Vagina (tissue), 2 donors: Measurements from ENCODE around the gene TXNRD2.

Experiments
- CTCF ChIP-seq, 3 experiments: fragments of 450-650 bp in 2 of 3; fragments of 200-600 bp in 1 of 3; sonication (generic) in 1 of 3; IDR thresholded peaks; one replicate each; pipeline ENCODE4 v1.5.1; 2017 to 2019; ENCODE audit warnings: antibody characterized with exemption in 3 of 3, mild to moderate bottlenecking in 2 of 3, moderate library complexity in 2 of 3
- POLR2A ChIP-seq, 2 donors: fragments of 450-650 bp; IDR thresholded peaks; one replicate each; pipeline ENCODE4 v1.6.1; 2017; ENCODE audit warnings: antibody characterized with exemption in 2 of 2, mild to moderate bottlenecking in 2 of 2, moderate library complexity in 2 of 2
- POLR2AphosphoS5 ChIP-seq, 2 donors: sonication (generic); formaldehyde crosslinking; IDR thresholded peaks; one replicate each; pipeline ENCODE4 v1.9.0; 2017; ENCODE audit warnings: antibody characterized with exemption in 2 of 2, mild to moderate bottlenecking in 2 of 2, low read depth in 1 of 2; ENCODE audit not compliant: insufficient read depth in 1 of 2

GRCh38 chr22:19831016-19831415 lies 110.6 kb downstream of the TXNRD2 start:
- TF ChIP-seq CTCF (IDR thresholded peaks at IDR 0.05) (no peak), POLR2A (IDR thresholded peaks at IDR 0.05) (no peak), POLR2AphosphoS5 (IDR thresholded peaks at IDR 0.05; ENCODE audit: insufficient read depth in 1 of 2, low read depth in 1 of 2) (no peak)
